Measurements from ENCODE around the gene AMER3.
"Not testable (repeated sequence)": the region's sequence is repeated elsewhere in the genome, so short reads cannot be mapped to it uniquely, and the experiment has no call there.

AMER3 gene

GRCh38 chr2:130755256-130756052, at the start of gene AMER3:
Gene AMER3 (plus strand): TSS chr2:130755540. CDS start chr2:130762073, 6,533 bp downstream.
- TF ChIP-seq CTCF (IDR thresholded peaks at IDR 0.05; ENCODE audit: unreplicated experiment in 3 of 3) = no peak
- Mint-ChIP-seq H3K9me3 (no peaks in the 10 kb centered on the region), H3K27me3 (ENCODE audit: low read depth) (peaks cover 75% of the 10 kb centered on the region), H3K4me1 (no peaks in the 10 kb centered on the region), H3K36me3 (ENCODE audit: low read depth) (no peaks in the 10 kb centered on the region), H3K4me3 (peak within 1 kb of the TSS; percentile 73 to 78 (median 76)), H3K27ac (no peak within 1 kb of the TSS)

GRCh38 chr2:130714795-130715194, 40.5 kb upstream of the AMER3 start:
- not testable (repeated sequence) for H3K27ac Mint-ChIP-seq; H3K27me3 Mint-ChIP-seq (ENCODE audit: low read depth); H3K4me1 Mint-ChIP-seq; H3K9me3 Mint-ChIP-seq; H3K4me3 Mint-ChIP-seq; H3K36me3 Mint-ChIP-seq (ENCODE audit: low read depth)

- H3K36me3 Mint-ChIP-seq (ENCODE audit: low read depth) = no peaks in the 10 kb centered on the region
- H3K27me3 Mint-ChIP-seq (ENCODE audit: low read depth) = no peaks in the 10 kb centered on the region
- peaks cover 10% of the 10 kb centered on the region for H3K9me3 Mint-ChIP-seq
- H3K4me1 Mint-ChIP-seq = no peaks in the 10 kb centered on the region
- H3K27ac Mint-ChIP-seq = no peak overlapping the region
- TF ChIP-seq CTCF (IDR thresholded peaks at IDR 0.05; ENCODE audit: unreplicated experiment in 3 of 3) = no peak
- no peak overlapping the region for H3K4me3 Mint-ChIP-seq
These were observed 35.3 kb upstream of the AMER3 start for GRCh38 chr2:130720036-130720435.

- Mint-ChIP-seq H3K9me3 (peaks cover 10% of the 10 kb centered on the region), H3K27ac (no peak overlapping the region)
These were observed 34.8 kb upstream of the AMER3 start for GRCh38 chr2:130720528-130720927.

GRCh38 chr2:130724455-130724854, 30.9 kb upstream of the AMER3 start:
- Mint-ChIP-seq H3K4me1 (no peaks in the 10 kb centered on the region), H3K27ac (no peak overlapping the region), H3K9me3 (peaks cover 10% of the 10 kb centered on the region), H3K36me3 (ENCODE audit: low read depth) (no peaks in the 10 kb centered on the region), H3K4me3 (no peak overlapping the region), H3K27me3 (ENCODE audit: low read depth) (peaks cover 11% of the 10 kb centered on the region)
- TF ChIP-seq CTCF (IDR thresholded peaks at IDR 0.05; ENCODE audit: unreplicated experiment in 3 of 3) = no peak

More at GRCh38 chr2:130720528-130720927, 34.8 kb upstream of the AMER3 start:
- no peak overlapping the region for H3K4me3 Mint-ChIP-seq
- H3K36me3 Mint-ChIP-seq (ENCODE audit: low read depth) = no peaks in the 10 kb centered on the region
- no peak for TF ChIP-seq CTCF (IDR thresholded peaks at IDR 0.05; ENCODE audit: unreplicated experiment in 3 of 3)
- H3K4me1 Mint-ChIP-seq = no peaks in the 10 kb centered on the region
- H3K27me3 Mint-ChIP-seq (ENCODE audit: low read depth) = no peaks in the 10 kb centered on the region

GRCh38 chr2:130726614-130727180, 28.6 kb upstream of the AMER3 start:
- Mint-ChIP-seq H3K36me3 (ENCODE audit: low read depth) (no peaks in the 10 kb centered on the region), H3K27ac (no peak overlapping the region), H3K9me3 (peaks cover 9% of the 10 kb centered on the region), H3K4me3 (peak overlapping the region; percentile 78 to 81 (median 81)), H3K27me3 (ENCODE audit: low read depth) (peaks cover 19% of the 10 kb centered on the region), H3K4me1 (no peaks in the 10 kb centered on the region)
- no peak for TF ChIP-seq CTCF (IDR thresholded peaks at IDR 0.05; ENCODE audit: unreplicated experiment in 3 of 3)

All from nephron (organoid).